Medulla oblongata (tissue), 1 donor: ENCODE results near the gene RAPH1.
"Not testable (repeated sequence)": the region's sequence is repeated elsewhere in the genome, so short reads cannot be mapped to it uniquely, and the experiment has no call there.

ENCODE experiments used
- DNase-seq: peaks from one replicate; pipeline ENCODE4 v3.0.0-alpha.2; 2015; ENCODE audit errors: extremely low spot score

RAPH1 gene

GRCh38 chr2:203544402-203544801 is 9.3 kb upstream of the RAPH1 start:
- DNase-seq, result no peak

- no peak for DNase-seq
Measured at GRCh38 chr2:203543898-203544328, 8.8 kb upstream of the RAPH1 start.

GRCh38 chr2:203540598-203540997 is 5.5 kb upstream of the RAPH1 start:
- DNase-seq, result not testable (repeated sequence)

- DNase-seq, result not testable (repeated sequence)
Measured at GRCh38 chr2:203538237-203538636, 3.1 kb upstream of the RAPH1 start.

- DNase-seq, result not testable (repeated sequence)
Measured at GRCh38 chr2:203536586-203536951, 1.5 kb upstream of the RAPH1 start.

- DNase-seq, result peak; percentile 47
Measured at GRCh38 chr2:203535784-203536585, 884 bp upstream of the RAPH1 start.

GRCh38 chr2:203534621-203535077 is 452 bp downstream of the RAPH1 start:
- DNase-seq, result peak; percentile 7

GRCh38 chr2:203533676-203534591 is 1.2 kb downstream of the RAPH1 start:
- DNase-seq, result peak; percentile 48

- peak; percentile 55 for DNase-seq
Measured at GRCh38 chr2:203532957-203533658, 2.0 kb downstream of the RAPH1 start.

GRCh38 chr2:203527719-203528118 is 7.4 kb downstream of the RAPH1 start:
- no peak for DNase-seq

GRCh38 chr2:203513268-203513667 is 21.8 kb downstream of the RAPH1 start:
- not testable (repeated sequence) for DNase-seq

GRCh38 chr2:203510941-203511305 is 24.2 kb downstream of the RAPH1 start:
- no peak for DNase-seq

GRCh38 chr2:203510256-203510940 is 24.7 kb downstream of the RAPH1 start:
- DNase-seq, result no peak

- DNase-seq, result not testable (repeated sequence)
Measured at GRCh38 chr2:203503460-203503859, 31.6 kb downstream of the RAPH1 start.

- peak; percentile 12 for DNase-seq
Measured at GRCh38 chr2:203501873-203502272, 33.2 kb downstream of the RAPH1 start.

GRCh38 chr2:203500951-203501350 is 34.1 kb downstream of the RAPH1 start:
- DNase-seq, result peak; percentile 50

- no peak for DNase-seq
Measured at GRCh38 chr2:203500297-203500696, 34.8 kb downstream of the RAPH1 start.

GRCh38 chr2:203498161-203498560 is 36.9 kb downstream of the RAPH1 start:
- DNase-seq, result no peak

GRCh38 chr2:203492965-203493364 is 42.1 kb downstream of the RAPH1 start:
- no peak for DNase-seq

GRCh38 chr2:203490391-203490790 is 44.7 kb downstream of the RAPH1 start:
- no peak for DNase-seq

- no peak for DNase-seq
Measured at GRCh38 chr2:203489531-203489930, 45.6 kb downstream of the RAPH1 start.
